HUES48 (cell line): ENCODE results near the gene PSORS1C2.
"Not testable (repeated sequence)": the region's sequence is repeated elsewhere in the genome, so short reads cannot be mapped to it uniquely, and the experiment has no call there.

ENCODE experiments used
- H3K27ac ChIP-seq: one replicate; pipeline ENCODE4 v1.7.0; 2013; ENCODE audit warnings: low read depth, low read length, inconsistent platforms
- H3K27me3 ChIP-seq: 2 replicates; pipeline ENCODE4 v1.6.1; 2013; ENCODE audit warnings: mild to moderate bottlenecking, low read length; ENCODE audit not compliant: control insufficient read depth, insufficient read depth
- H3K36me3 ChIP-seq: 2 replicates; pipeline ENCODE4 v1.6.1; 2013; ENCODE audit warnings: low read length; ENCODE audit not compliant: control insufficient read depth, insufficient read depth
- H3K4me1 ChIP-seq: 2 replicates; pipeline ENCODE4 v1.6.1; 2013; ENCODE audit warnings: mild to moderate bottlenecking, low read length; ENCODE audit not compliant: control insufficient read depth, insufficient read depth
- H3K4me3 ChIP-seq: 2 replicates; pipeline ENCODE4 v1.5.1; 2013; ENCODE audit warnings: mild to moderate bottlenecking, low read depth, low read length
- H3K9ac ChIP-seq: 2 replicates; pipeline ENCODE4 v1.6.1; 2013; ENCODE audit warnings: mild to moderate bottlenecking, low read depth, low read length, moderate library complexity
- H3K9me3 ChIP-seq: 2 replicates; pipeline ENCODE4 v1.6.1; 2013; ENCODE audit warnings: low read length; ENCODE audit not compliant: control insufficient read depth, insufficient read depth

Gene PSORS1C2

DNA sequence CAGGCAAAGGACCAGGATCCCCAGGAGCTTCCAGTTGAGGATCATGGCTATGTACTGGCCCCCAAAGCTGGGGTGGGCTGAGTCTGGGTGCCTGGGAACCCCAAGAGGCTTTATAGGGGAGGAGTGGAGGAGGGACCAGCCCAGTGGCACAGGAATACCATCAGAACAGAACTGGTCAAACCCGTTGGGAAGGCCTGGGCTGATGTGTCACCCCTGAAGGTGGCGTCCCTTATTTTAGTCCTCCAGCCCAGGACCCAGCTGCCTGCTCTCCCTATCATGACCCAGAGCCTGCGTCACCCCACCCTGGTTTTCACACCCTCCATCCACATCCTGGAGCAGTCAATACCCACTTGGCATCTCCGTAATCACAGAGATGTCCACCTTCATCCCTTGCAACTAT, at the start of gene PSORS1C2:
Gene PSORS1C2, minus strand, starts transcription at position 85 of the 400 bp plus-strand sequence. Its CDS starts 40 bp downstream, at position 45.
- Histone ChIP-seq H3K9ac (no peak within 1 kb of the TSS), H3K36me3 (peaks cover 22% of the 10 kb centered on the region), H3K4me3 (no peak within 1 kb of the TSS), H3K27me3 (no peaks in the 10 kb centered on the region), H3K9me3 (no peaks in the 10 kb centered on the region), H3K4me1 (peaks cover 19% of the 10 kb centered on the region; the same call in 1 of the 2 replicates), H3K27ac (peak within 1 kb of the TSS; percentile 16)

DNA sequence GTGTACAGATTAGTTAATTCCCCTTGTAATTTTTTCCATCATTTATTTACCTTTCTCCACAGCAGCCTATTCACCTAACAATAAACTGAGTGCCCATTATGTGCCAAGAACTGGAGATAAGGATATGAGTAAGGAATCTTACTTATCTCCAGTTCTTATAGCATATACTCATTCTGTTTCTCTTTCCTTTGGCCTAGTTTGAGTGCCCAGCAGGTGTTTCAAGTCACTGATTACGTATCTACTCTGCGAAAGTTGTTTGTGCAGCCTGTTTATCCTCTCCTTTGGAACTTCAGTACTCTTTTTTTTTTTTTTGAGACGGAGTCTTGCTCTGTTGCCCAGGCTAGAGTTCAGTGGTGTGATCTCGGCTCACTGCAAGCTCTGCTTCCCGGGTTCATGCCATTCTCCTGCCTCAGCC, 48.9 kb upstream of the PSORS1C2 start:
- no peak overlapping the region for H3K9ac ChIP-seq
- no peak overlapping the region for H3K4me3 ChIP-seq
- H3K27me3 ChIP-seq: no peaks in the 10 kb centered on the region
- no peak overlapping the region for H3K27ac ChIP-seq
- H3K9me3 ChIP-seq: no peaks in the 10 kb centered on the region
- H3K4me1 ChIP-seq: peaks cover 2% of the 10 kb centered on the region; the same call in 1 of the 2 replicates
- no peaks in the 10 kb centered on the region for H3K36me3 ChIP-seq

DNA sequence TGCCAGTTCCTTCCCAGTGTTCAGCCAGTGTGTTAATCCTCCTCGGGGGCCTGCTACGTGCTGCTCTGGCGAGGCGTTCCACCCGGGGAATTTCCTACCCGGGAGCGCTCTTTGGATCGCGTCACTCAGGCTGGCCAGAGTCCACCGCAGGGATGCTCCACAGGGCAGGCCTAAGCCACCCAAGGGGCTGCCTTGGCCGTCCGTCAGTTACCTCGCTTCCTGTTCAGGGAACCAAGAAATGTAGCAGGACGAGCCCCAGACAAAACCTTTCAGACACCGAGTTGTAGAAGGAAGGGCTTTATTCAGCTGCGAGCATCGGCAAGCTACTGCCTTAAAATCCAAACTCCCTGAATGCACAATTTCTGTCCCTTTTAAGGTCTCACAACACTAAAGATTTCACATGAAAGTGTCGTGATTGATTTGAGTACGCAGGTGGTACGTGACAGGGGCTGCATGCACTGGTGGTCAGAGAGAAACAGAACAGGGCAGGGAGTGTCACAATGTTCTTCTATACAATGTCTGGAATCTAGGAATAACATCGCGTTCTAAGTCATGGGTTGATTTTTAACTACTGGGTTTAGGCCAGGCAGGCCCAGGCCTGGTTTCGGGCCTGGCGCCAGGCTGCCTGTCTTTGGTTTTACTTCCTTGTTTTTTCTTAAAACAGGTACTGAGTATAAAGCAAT, 47.3 kb upstream of the PSORS1C2 start:
- no peaks in the 10 kb centered on the region for H3K27me3 ChIP-seq
- H3K4me3 ChIP-seq: no peak overlapping the region
- H3K9ac ChIP-seq: no peak overlapping the region
- no peak overlapping the region for H3K27ac ChIP-seq
- no peaks in the 10 kb centered on the region for H3K9me3 ChIP-seq
- H3K4me1 ChIP-seq: peaks cover 2% of the 10 kb centered on the region; the same call in 1 of the 2 replicates
- no peaks in the 10 kb centered on the region for H3K36me3 ChIP-seq

DNA sequence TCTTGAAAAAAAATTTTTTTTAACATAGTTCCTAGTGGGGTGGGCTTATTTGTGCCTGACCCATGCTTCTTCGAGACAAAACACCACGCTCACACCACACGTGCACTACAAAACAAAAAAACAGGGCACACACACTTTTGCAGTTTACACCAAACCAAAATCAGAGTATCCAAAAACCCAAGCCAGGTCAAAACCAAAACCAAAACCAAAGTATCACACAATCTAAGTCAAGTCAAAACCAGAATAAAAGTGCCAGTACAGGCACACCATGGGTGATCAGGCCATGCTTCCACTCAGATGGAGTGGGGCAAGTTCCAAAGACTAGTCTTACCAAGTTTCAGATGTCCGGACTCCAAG, 46.8 kb upstream of the PSORS1C2 start:
- not testable (repeated sequence) for H3K4me1 ChIP-seq, H3K27me3 ChIP-seq, H3K9ac ChIP-seq, H3K36me3 ChIP-seq, H3K9me3 ChIP-seq, H3K4me3 ChIP-seq, H3K27ac ChIP-seq

DNA sequence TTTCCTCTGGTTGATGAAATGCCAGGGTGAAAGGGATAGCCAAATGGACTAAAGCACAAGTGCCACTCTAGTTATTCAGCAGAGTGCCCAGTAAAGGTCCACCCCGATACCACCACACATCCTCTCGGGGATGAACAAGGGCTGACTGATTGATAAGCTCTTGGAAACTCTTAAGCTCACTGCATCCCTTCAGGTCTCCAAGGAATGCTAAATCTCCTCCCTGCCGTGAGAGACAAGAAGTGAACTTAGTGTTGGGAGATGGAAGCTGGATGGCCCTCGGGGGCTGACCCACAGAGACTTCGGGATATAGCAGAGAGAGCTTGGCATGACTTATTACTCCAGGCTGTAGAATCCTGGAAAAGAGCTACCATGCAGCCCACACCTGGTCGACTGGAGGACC, 45.0 kb upstream of the PSORS1C2 start:
- H3K9ac ChIP-seq, H3K27me3 ChIP-seq, H3K27ac ChIP-seq, H3K4me1 ChIP-seq, H3K9me3 ChIP-seq, H3K36me3 ChIP-seq, H3K4me3 ChIP-seq: not testable (repeated sequence)

DNA sequence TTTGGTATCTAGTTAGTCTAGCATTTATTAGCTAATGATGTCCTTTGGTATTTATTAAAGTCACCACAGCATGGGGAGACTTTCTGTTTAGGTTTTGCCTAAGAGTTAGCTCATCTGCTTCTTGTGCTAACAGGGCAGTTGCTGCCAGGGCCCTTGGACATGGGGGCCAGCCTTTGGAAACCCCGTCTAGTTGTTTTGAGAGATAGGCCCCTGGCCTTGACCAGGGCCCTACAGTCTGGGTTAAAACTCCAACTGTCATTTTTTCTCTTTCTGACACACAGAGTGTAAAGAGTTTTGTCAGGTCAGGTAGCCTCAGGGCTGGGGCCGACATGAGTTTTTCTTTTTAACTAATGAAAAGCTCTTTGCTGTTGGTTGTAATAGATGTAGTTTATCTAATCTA, 44.4 kb upstream of the PSORS1C2 start:
- H3K9ac ChIP-seq, H3K4me1 ChIP-seq, H3K4me3 ChIP-seq, H3K27me3 ChIP-seq, H3K36me3 ChIP-seq, H3K27ac ChIP-seq, H3K9me3 ChIP-seq: not testable (repeated sequence)

DNA sequence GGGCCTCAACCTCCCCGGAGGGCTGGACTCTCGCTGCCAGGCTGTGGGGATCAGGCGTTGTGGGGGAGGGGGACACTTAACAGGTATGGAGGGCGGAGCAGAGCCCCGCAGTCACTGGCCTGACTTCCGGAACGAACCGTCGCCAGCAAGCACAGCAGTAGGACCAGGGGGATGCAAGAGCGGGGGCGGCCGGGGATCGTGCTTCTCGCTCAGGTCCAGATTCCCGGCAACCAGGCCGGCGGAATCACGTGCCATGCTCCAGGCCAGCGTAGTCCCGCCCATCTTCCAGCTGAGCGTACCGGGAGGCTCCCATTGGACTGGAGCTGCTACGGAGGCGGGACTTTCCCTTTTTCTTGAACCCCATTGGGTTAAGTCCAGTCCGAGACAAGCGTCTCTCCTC, 41.6 kb upstream of the PSORS1C2 start:
- Histone ChIP-seq H3K4me1 (peaks cover 9% of the 10 kb centered on the region), H3K27me3 (no peaks in the 10 kb centered on the region), H3K9ac (no peak overlapping the region), H3K9me3 (no peaks in the 10 kb centered on the region), H3K4me3 (no peak overlapping the region), H3K27ac (no peak overlapping the region), H3K36me3 (no peaks in the 10 kb centered on the region)

DNA sequence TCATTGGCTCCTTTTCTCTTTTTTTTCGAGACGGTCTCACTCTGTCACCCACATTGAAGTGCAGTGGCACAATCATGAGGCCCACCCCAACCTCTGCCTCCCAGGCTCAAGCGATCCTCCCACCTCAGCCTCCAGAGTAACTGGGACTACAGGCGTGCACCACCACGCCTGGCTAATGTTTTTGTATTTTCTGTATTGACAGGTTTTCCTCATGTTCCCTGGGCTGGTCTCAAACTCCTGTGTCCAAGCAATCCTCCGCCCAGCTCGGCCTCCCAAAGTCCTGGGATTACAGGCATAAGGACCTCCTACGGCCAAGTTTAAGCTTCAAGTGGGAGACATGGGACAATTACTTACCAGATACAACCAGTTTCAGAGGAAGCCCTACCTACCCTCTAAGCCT, 41.0 kb upstream of the PSORS1C2 start:
- no peak overlapping the region for H3K4me3 ChIP-seq
- H3K9me3 ChIP-seq: no peaks in the 10 kb centered on the region
- no peaks in the 10 kb centered on the region for H3K27me3 ChIP-seq
- no peak overlapping the region for H3K27ac ChIP-seq
- no peaks in the 10 kb centered on the region for H3K36me3 ChIP-seq
- no peak overlapping the region for H3K9ac ChIP-seq
- H3K4me1 ChIP-seq: peaks cover 12% of the 10 kb centered on the region

DNA sequence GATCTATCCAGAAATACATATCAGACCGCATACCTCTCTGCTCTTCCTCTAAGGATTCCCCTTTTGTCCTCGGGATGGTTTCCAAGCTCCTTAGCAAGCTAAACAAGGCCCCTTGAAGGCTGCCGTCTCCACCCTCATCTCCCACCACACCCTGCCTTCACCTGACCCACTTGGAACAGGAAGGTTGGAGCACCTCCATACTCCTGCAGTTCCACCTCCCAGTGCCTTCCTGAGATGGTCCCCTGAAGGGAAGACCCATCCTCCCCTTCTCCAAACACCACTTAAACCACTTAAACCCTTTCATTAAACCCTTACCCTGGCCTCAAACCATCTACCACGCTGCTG, 40.1 kb upstream of the PSORS1C2 start:
- Histone ChIP-seq H3K9ac (no peak overlapping the region), H3K4me1 (peaks cover 17% of the 10 kb centered on the region), H3K27ac (no peak overlapping the region), H3K36me3 (no peaks in the 10 kb centered on the region), H3K27me3 (no peaks in the 10 kb centered on the region), H3K9me3 (no peaks in the 10 kb centered on the region), H3K4me3 (no peak overlapping the region)

DNA sequence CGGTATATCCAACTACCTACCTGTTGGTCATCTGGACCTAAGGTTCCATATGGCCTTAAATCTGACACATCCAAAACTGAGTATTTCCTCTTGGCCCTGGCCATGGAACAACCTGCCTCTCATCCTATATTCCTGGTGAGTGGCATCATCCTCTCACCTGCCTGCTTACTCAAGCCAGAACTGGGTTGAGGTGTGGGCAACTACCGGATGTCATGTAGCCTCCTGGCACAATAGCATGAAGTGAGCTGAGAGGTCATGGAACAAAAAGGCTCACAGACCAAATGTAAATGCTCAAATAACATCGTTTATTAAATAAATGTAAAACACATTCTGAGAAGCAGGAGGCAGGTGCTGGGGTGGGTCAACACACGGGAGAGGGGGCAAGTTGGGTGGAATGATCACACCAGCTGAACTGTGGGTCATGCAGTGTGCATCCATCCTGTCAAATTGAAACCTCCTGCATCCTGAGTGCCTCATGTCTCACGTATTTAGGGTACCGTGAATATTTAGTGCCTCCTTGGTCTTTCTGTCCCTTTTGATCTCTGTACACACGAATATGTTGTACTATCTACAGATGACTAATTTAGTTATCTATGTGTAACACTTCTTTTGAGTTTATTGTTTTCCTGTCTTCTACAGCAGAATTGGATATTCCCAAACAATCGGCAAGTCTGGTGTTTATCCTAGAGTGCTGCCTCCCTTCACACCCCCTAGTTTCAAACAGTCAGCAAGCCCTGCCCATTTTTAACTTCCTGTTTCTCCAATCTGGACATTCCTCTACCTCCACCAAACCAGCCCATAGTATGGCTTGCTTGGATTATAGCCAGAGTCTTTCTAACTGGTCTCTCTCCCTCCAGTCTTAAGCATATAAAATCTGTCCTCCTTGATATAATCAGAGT, 39.5 kb upstream of the PSORS1C2 start:
- Histone ChIP-seq H3K27ac (no peak overlapping the region), H3K9me3 (no peaks in the 10 kb centered on the region), H3K4me1 (peaks cover 21% of the 10 kb centered on the region), H3K36me3 (no peaks in the 10 kb centered on the region), H3K27me3 (no peaks in the 10 kb centered on the region), H3K4me3 (no peak overlapping the region), H3K9ac (no peak overlapping the region)

DNA sequence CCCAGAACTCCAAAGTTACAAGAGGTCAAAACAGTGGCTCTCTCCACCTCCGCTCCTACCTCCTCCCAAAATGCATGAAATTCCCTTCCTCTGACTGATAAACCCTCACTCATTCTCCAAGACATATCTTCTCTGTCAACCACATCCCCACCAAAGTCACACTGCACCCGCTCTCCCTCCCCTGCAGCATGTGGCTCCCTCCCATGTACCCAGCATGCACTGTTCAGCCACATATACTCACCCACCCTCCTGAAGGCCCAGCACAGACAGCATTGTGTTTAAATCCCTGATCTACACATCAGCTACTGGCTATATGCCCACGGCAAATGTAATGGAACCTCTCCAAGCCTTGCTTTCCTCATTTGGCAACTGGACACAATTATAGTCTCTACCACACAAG, 37.1 kb upstream of the PSORS1C2 start:
- peaks cover 28% of the 10 kb centered on the region for H3K4me1 ChIP-seq
- H3K27ac ChIP-seq: no peak overlapping the region
- no peak overlapping the region for H3K4me3 ChIP-seq
- no peaks in the 10 kb centered on the region for H3K9me3 ChIP-seq
- no peaks in the 10 kb centered on the region for H3K36me3 ChIP-seq
- no peak overlapping the region for H3K9ac ChIP-seq
- H3K27me3 ChIP-seq: no peaks in the 10 kb centered on the region
